Adipose tissue (tissue), 3 donors: ENCODE results near the gene AGAP3. TPM values are rescaled to one million over a fixed set of nuclear protein-coding genes. Genes with fewer than 3 reads are reported as not detected.

Source experiments
- H3K27ac ChIP-seq: one replicate; pipeline ENCODE4 v1.5.1; 2013; ENCODE audit warnings: low read depth, low read length
- WGBS, 3 donors: extraction: QIAGEN DNeasy Blood & Tissue Kit; methylation state at CpG; one replicate each; pipeline ENCODE4 v1.1.7; 2013; 5-methylcytosine and 5-hydroxymethylcytosine counted together
- polyA plus RNA-seq, 3 donors: library from polyadenylated mRNA; stranded (reverse); fragments of 200-250 nt; gene quantifications; one replicate each; pipeline ENCODE4 v1.2.3, GENCODE V29; 2013
- donor health status: healthy with polysubstance abuse.
- donor health status: Bipolar disorder and iron deficiency.
- donor health status: healthy.

AGAP3 gene
- polyA plus RNA-seq, 3 donors, result 35.9 to 67.0 (median 51.9) TPM

- WGBS, 3 donors, result 67 to 73% (median 72%) methylated on average over 10 of the region's 10 CpGs
- H3K27ac ChIP-seq, result no peak overlapping the region
Measured at GRCh38 chr7:151095123-151095797, 9.0 kb downstream of the AGAP3 start.

- no peak overlapping the region for H3K27ac ChIP-seq
- whole genome bisulfite sequencing, 3 donors, result 80 to 87% (median 83%) methylated on average over 17 of the region's 17 CpGs
Measured at GRCh38 chr7:151095828-151096475, 9.7 kb downstream of the AGAP3 start.

GRCh38 chr7:151099486-151100211, 13.4 kb downstream of the AGAP3 start:
- H3K27ac ChIP-seq, result no peak overlapping the region
- 68 to 74% (median 70%) methylated on average over 20 of the region's 20 CpGs for WGBS, 3 donors

GRCh38 chr7:151100921-151101320, 14.6 kb downstream of the AGAP3 start:
- H3K27ac ChIP-seq, result no peak overlapping the region
- 84 to 91% (median 87%) methylated on average over 10 of the region's 10 CpGs for WGBS, 3 donors

- H3K27ac ChIP-seq, result no peak overlapping the region
- WGBS, 3 donors, result 77 to 80% (median 78%) methylated on average over 24 of the region's 24 CpGs
Measured at GRCh38 chr7:151101621-151102396, 15.5 kb downstream of the AGAP3 start.

- 70 to 84% (median 78%) methylated on average over 3 of the region's 3 CpGs for WGBS, 3 donors
- H3K27ac ChIP-seq, result no peak overlapping the region
Measured at GRCh38 chr7:151102991-151103390, 16.7 kb downstream of the AGAP3 start.

GRCh38 chr7:151103973-151104372, 17.7 kb downstream of the AGAP3 start:
- WGBS, 3 donors, result 78 to 92% (median 87%) methylated on average over 12 of the region's 12 CpGs
- H3K27ac ChIP-seq, result no peak overlapping the region

GRCh38 chr7:151104411-151105235, 18.3 kb downstream of the AGAP3 start:
- H3K27ac ChIP-seq, result no peak overlapping the region
- WGBS, 3 donors, result 69 to 77% (median 70%) methylated on average over 23 of the region's 23 CpGs

GRCh38 chr7:151107882-151108281, 21.6 kb downstream of the AGAP3 start:
- no peak overlapping the region for H3K27ac ChIP-seq
- WGBS, 3 donors, result 74 to 82% (median 79%) methylated on average over 10 of the region's 10 CpGs

GRCh38 chr7:151109094-151110048, 23.1 kb downstream of the AGAP3 start:
- H3K27ac ChIP-seq, result no peak overlapping the region
- 64 to 77% (median 70%) methylated on average over 15 of the region's 15 CpGs for whole genome bisulfite sequencing, 3 donors

- 76 to 78% (median 76%) methylated on average over 11 of the region's 11 CpGs for WGBS, 3 donors
- no peak overlapping the region for H3K27ac ChIP-seq
Measured at GRCh38 chr7:151110236-151110940, 24.1 kb downstream of the AGAP3 start.

GRCh38 chr7:151110941-151111645, 24.8 kb downstream of the AGAP3 start:
- no peak overlapping the region for H3K27ac ChIP-seq
- WGBS, 3 donors, result 18 to 43% (median 38%) methylated on average over 20 of the region's 20 CpGs

- 54 to 80% (median 79%) methylated on average over 13 of the region's 13 CpGs for WGBS, 3 donors
- H3K27ac ChIP-seq, result no peak overlapping the region
Measured at GRCh38 chr7:151113344-151114150, 27.3 kb downstream of the AGAP3 start.

- 28 to 41% (median 30%) methylated on average over 74 to 101 of the region's 101 CpGs for WGBS, 3 donors
- no peak overlapping the region for H3K27ac ChIP-seq
Measured at GRCh38 chr7:151114151-151115090, 28.1 kb downstream of the AGAP3 start.
